Measurements from ENCODE around the gene HMGXB3.
A peak's percentile ranks its signal among the peaks of the same experiment; 100 is the strongest.

HMGXB3 gene

DNA sequence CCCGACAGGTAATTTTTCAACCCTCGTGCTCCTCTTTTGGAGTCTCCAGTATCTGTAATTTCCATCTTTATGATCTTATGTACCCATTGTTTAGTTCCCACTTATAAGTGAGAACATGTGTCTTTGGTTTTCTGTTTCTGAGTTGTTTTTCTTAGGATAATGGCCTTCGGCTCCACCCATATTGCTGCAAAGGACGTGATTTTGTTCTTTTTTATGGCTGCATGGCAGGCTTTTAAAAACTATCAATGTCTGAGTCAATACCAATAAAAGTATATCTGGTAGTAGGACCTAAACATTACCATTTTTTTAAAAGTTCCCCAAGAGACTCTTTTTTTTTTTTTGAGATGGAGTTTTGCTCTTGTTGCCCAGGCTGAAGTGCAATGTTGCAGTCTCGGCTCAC is 43.9 kb upstream of the HMGXB3 start:
- no peaks in the 10 kb centered on the region for H3K27me3 ChIP-seq
- no peaks in the 10 kb centered on the region for H3K36me3 ChIP-seq
- H3K27ac ChIP-seq = no peak overlapping the region
- H3K4me1 ChIP-seq (ENCODE audit: control insufficient read depth in 1 of 2, insufficient read depth in 1 of 2, low read depth in 1 of 2, low read length in 1 of 2) = peaks cover 21% of the 10 kb centered on the region in 2 experiments
- no peak overlapping the region for H3K4me3 ChIP-seq (ENCODE audit: low read depth in 1 of 2, low read length in 1 of 2)
- TF ChIP-seq, protein P1, sequence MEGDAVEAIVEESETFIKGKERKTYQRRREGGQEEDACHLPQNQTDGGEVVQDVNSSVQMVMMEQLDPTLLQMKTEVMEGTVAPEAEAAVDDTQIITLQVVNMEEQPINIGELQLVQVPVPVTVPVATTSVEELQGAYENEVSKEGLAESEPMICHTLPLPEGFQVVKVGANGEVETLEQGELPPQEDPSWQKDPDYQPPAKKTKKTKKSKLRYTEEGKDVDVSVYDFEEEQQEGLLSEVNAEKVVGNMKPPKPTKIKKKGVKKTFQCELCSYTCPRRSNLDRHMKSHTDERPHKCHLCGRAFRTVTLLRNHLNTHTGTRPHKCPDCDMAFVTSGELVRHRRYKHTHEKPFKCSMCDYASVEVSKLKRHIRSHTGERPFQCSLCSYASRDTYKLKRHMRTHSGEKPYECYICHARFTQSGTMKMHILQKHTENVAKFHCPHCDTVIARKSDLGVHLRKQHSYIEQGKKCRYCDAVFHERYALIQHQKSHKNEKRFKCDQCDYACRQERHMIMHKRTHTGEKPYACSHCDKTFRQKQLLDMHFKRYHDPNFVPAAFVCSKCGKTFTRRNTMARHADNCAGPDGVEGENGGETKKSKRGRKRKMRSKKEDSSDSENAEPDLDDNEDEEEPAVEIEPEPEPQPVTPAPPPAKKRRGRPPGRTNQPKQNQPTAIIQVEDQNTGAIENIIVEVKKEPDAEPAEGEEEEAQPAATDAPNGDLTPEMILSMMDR (IDR thresholded peaks at IDR 0.05) = no peak
- no peaks in the 10 kb centered on the region for H3K9me3 ChIP-seq

DNA sequence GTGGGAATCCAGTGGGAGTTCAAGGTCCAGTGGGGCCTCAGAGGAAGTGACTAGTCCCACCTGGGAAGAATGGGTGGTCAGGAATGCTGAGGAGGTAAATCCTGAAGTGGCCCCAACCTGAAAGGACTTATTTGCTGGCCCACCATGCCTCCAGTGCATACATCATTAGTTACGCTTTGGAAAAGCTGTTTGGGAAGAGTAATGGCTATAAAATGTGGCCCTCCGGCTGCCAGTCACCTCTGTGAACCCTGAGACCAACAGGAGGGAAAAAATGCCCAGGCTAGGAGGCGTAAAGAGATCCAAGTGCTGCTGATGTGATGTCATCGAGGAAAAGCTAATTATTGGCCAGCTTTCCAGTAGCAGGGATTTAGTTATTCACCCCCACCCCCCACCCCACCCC is 42.7 kb upstream of the HMGXB3 start:
- Histone ChIP-seq H3K9me3 (no peaks in the 10 kb centered on the region), H3K4me1 (ENCODE audit: control insufficient read depth in 1 of 2, insufficient read depth in 1 of 2, low read depth in 1 of 2, low read length in 1 of 2) (peaks cover 21 to 22% of the 10 kb centered on the region in 2 experiments)

DNA sequence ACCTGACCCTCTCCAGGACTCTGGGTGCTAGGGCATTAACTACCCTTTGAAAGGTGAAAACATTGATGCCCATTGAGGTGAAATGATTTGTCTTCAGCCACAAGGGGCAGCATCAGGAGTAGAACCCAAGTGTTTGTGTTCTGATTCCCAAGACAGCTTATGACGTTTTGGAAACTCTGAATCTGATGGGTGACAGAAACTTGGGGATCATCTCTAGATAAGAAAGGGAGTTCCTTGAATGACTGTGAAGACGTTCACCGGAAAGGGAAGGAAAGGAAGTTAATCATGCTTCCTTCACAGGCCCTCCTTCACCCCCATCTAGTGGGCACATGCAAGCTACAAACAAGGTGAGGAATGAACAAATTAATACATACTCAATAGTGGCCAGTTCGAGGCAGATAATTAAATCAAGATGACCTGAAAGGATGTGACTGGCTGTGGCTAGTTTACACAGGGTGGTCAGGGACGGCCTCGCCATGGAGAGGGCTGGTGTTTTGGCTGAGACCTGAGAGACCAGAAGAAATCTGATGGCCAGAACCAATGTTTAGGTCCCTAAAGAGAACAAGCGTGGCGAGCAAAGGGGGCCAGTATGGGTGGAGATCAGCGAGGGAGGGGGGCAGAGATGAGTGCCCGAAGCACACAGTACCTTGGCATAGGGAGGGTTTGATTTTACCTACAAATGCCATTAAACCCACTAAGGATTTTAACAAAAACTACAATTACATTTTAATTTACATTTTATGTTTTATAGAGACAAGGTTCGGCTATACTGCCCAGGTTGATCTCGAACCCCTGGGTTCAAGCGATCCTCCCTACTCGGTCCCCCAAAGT is 40.9 kb upstream of the HMGXB3 start:
- H3K4me3 ChIP-seq (ENCODE audit: low read depth in 1 of 2, low read length in 1 of 2) = peak overlapping the region; percentile 85 to 95
- TF ChIP-seq, protein P1 (IDR thresholded peaks at IDR 0.05) = peak; percentile 40
- H3K9me3 ChIP-seq = no peaks in the 10 kb centered on the region
- no peaks in the 10 kb centered on the region for H3K27me3 ChIP-seq
- peak overlapping the region; percentile 85 for H3K27ac ChIP-seq
- no peaks in the 10 kb centered on the region for H3K36me3 ChIP-seq
- H3K4me1 ChIP-seq (ENCODE audit: control insufficient read depth in 1 of 2, insufficient read depth in 1 of 2, low read depth in 1 of 2, low read length in 1 of 2) = peaks cover 21 to 22% of the 10 kb centered on the region in 2 experiments

More for the DNA sequence above, 42.7 kb upstream of the HMGXB3 start:
- no peak overlapping the region for H3K4me3 ChIP-seq (ENCODE audit: low read depth in 1 of 2, low read length in 1 of 2)
- TF ChIP-seq, protein P1 (IDR thresholded peaks at IDR 0.05) = no peak
- H3K27ac ChIP-seq = no peak overlapping the region
- H3K36me3 ChIP-seq = no peaks in the 10 kb centered on the region
- H3K27me3 ChIP-seq = no peaks in the 10 kb centered on the region

DNA sequence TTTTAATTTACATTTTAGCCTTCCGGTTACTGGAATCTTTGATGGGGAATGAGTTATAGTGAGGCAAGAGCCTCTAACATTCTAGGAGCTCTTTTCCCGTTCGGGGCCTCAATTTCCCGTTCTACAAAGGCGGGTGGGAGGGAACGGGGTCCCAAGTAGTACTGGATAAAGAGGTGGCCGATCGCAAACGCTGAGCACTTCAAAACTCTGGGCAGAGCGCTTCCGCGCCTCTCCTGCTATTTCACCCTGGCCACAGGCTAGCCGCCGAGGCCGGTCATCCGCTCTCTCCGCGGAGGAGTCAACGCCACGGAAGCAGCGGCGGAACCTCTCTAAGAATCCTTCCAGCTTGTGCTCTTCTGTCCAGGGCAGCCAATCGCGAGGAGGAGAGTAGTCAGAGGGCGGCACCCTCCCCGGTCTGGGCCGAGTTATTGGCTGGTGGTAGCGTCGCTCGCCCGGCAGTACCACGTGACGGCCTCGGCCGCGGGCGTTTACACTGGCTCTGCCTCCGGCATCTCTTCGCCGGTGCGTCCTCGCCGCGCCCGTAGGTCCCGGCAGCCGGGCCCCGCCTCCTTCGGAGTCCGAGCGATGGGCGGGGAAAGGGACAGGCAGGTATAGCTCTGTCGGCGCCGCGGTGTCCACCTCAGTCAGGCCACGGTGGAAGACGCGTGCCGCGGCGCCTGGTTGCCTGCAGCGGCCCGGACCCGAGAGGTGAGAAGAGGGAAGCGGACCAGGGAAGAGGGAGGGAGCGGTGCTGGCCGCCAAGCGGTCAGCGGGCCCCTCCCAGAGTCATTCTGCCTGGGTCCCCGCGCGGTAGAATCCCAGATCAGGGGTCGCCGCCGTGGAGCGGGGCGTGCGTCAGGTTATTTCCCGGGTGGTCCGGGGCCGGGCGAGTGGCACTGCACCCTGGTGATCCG is 40.0 kb upstream of the HMGXB3 start, which contains the start of gene SLC26A2:
Gene SLC26A2, plus strand, starts transcription at position 487 of the 914 bp plus-strand sequence. CDS start 16,895 bp downstream, outside the sequence.
- Histone ChIP-seq H3K4me1 (ENCODE audit: control insufficient read depth in 1 of 2, insufficient read depth in 1 of 2, low read depth in 1 of 2, low read length in 1 of 2) (peaks cover 21 to 22% of the 10 kb centered on the region in 2 experiments), H3K27ac (peak within 1 kb of the TSS; percentile 85), H3K9me3 (no peaks in the 10 kb centered on the region), H3K27me3 (no peaks in the 10 kb centered on the region), H3K36me3 (no peaks in the 10 kb centered on the region), H3K4me3 (ENCODE audit: low read depth in 1 of 2, low read length in 1 of 2) (peak within 1 kb of the TSS; percentile 85 to 95)
- TF ChIP-seq, protein P1 (IDR thresholded peaks at IDR 0.05) = peak; percentile 66

DNA sequence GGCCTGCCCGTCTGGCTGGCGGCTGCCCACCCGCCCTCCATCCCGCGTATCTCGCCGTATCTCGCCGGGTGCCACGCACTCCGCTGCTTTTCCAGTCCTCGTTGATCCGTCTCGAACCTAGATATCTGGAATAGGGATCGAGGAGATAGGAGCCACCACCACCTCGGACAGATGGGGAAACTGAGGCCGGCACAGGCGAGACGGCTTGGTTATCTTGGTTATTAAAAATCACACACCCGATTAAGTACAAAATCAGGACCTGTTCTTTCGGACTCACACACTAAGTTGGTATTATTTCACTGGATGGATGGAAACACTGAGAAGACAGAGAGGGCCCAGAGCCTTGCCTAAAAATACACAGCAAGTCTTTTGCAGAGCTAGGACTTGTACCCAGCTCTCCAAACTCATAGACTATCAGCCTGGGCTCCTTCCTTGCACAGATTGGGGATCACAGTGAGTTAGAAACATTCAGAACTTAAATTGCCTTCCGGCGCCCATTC is 39.3 kb upstream of the HMGXB3 start:
- TF ChIP-seq, protein P1 (IDR thresholded peaks at IDR 0.05) = no peak
- peak overlapping the region; percentile 85 for H3K27ac ChIP-seq

More for the DNA sequence above, 39.3 kb upstream of the HMGXB3 start:
- Histone ChIP-seq H3K27me3 (no peaks in the 10 kb centered on the region), H3K9me3 (no peaks in the 10 kb centered on the region), H3K4me3 (ENCODE audit: low read depth in 1 of 2, low read length in 1 of 2) (peak overlapping the region; percentile 85 to 95), H3K4me1 (ENCODE audit: control insufficient read depth in 1 of 2, insufficient read depth in 1 of 2, low read depth in 1 of 2, low read length in 1 of 2) (peaks cover 21 to 22% of the 10 kb centered on the region in 2 experiments), H3K36me3 (no peaks in the 10 kb centered on the region)
